ENCODE measurements around the gene SLC39A11. TPM values are rescaled to one million over a fixed set of nuclear protein-coding genes. Genes with fewer than 3 reads are reported as not detected.

The SLC39A11 gene
- total RNA-seq, 1 donor from 2014 or later = 23.2 TPM

- no peak for TF ChIP-seq CTCF (conservative IDR thresholded peaks at IDR 0.05)
- Mint-ChIP-seq H3K27me3 (no peaks in the 10 kb centered on the region), H3K9me3 (no peaks in the 10 kb centered on the region), H3K4me3 (no peak overlapping the region), H3K4me1 (ENCODE audit: unreplicated experiment) (peaks cover 11% of the 10 kb centered on the region), H3K36me3 (no peaks in the 10 kb centered on the region), H3K27ac (no peak overlapping the region)
- DNase-seq (ENCODE audit: extremely low spot score, unreplicated experiment) = no peak
Measured at GRCh38 chr17:72699545-72699944, 392.9 kb downstream of the SLC39A11 start.

- H3K4me3 Mint-ChIP-seq = no peak overlapping the region
- H3K27me3 Mint-ChIP-seq = no peaks in the 10 kb centered on the region
Measured at GRCh38 chr17:72697602-72698146, 394.8 kb downstream of the SLC39A11 start.

GRCh38 chr17:72696721-72697120 lies 395.8 kb downstream of the SLC39A11 start:
- TF ChIP-seq CTCF (conservative IDR thresholded peaks at IDR 0.05) = no peak
- H3K4me1 Mint-ChIP-seq (ENCODE audit: unreplicated experiment) = peaks cover 23% of the 10 kb centered on the region
- no peaks in the 10 kb centered on the region for H3K27me3 Mint-ChIP-seq
- DNase-seq (ENCODE audit: extremely low spot score, unreplicated experiment) = no peak
- no peak overlapping the region for H3K27ac Mint-ChIP-seq
- no peaks in the 10 kb centered on the region for H3K9me3 Mint-ChIP-seq
- H3K4me3 Mint-ChIP-seq = no peak overlapping the region
- H3K36me3 Mint-ChIP-seq = no peaks in the 10 kb centered on the region

More at GRCh38 chr17:72697602-72698146, 394.8 kb downstream of the SLC39A11 start:
- no peak for TF ChIP-seq CTCF (conservative IDR thresholded peaks at IDR 0.05)
- peaks cover 16% of the 10 kb centered on the region for H3K4me1 Mint-ChIP-seq (ENCODE audit: unreplicated experiment)
- no peak for DNase-seq (ENCODE audit: extremely low spot score, unreplicated experiment)
- H3K9me3 Mint-ChIP-seq = no peaks in the 10 kb centered on the region
- H3K36me3 Mint-ChIP-seq = no peaks in the 10 kb centered on the region
- H3K27ac Mint-ChIP-seq = peak overlapping the region; percentile 71

GRCh38 chr17:72696156-72696555 lies 396.3 kb downstream of the SLC39A11 start:
- Mint-ChIP-seq H3K4me3 (no peak overlapping the region), H3K27ac (no peak overlapping the region), H3K36me3 (no peaks in the 10 kb centered on the region), H3K4me1 (ENCODE audit: unreplicated experiment) (peaks cover 23% of the 10 kb centered on the region), H3K9me3 (no peaks in the 10 kb centered on the region), H3K27me3 (no peaks in the 10 kb centered on the region)
- no peak for TF ChIP-seq CTCF (conservative IDR thresholded peaks at IDR 0.05)
- DNase-seq (ENCODE audit: extremely low spot score, unreplicated experiment) = no peak

- TF ChIP-seq CTCF (conservative IDR thresholded peaks at IDR 0.05) = no peak
- Mint-ChIP-seq H3K9me3 (no peaks in the 10 kb centered on the region), H3K36me3 (no peaks in the 10 kb centered on the region), H3K4me3 (no peak overlapping the region), H3K27ac (no peak overlapping the region), H3K27me3 (no peaks in the 10 kb centered on the region), H3K4me1 (ENCODE audit: unreplicated experiment) (peaks cover 23% of the 10 kb centered on the region)
- DNase-seq (ENCODE audit: extremely low spot score, unreplicated experiment) = no peak
Measured at GRCh38 chr17:72693956-72694355, 398.5 kb downstream of the SLC39A11 start.

Data from type B pancreatic cell (in vitro differentiated cells).